ENCODE measurements around the gene CCDC87. TPM values are rescaled to one million over a fixed set of nuclear protein-coding genes. Genes with fewer than 3 reads are reported as not detected.

Gene CCDC87
- total and polyA plus RNA-seq, 2 experiments from 2014 or later, result 0.11 to 0.40 TPM

- no peak for TF ChIP-seq EZH2 (IDR thresholded peaks at IDR 0.05; ENCODE audit: insufficient read depth, poor library complexity, severe bottlenecking)
- no peak for TF ChIP-seq EZH2phosphoT487 (IDR thresholded peaks at IDR 0.05; ENCODE audit: insufficient read depth, low read depth)
- Histone ChIP-seq H3K4me3 (no peak overlapping the region), H3K9me3 (ENCODE audit: low read depth) (no peaks in the 10 kb centered on the region), H4K20me1 (ENCODE audit: insufficient read depth) (peaks cover 9% of the 10 kb centered on the region; the same call in 1 of the 2 replicates), H3F3A (ENCODE audit: insufficient read depth) (peaks cover 39% of the 10 kb centered on the region), H3K27ac (no peak overlapping the region), H3K4me2 (ENCODE audit: unreplicated experiment) (no peak overlapping the region), H3K9ac (no peak overlapping the region), H3K4me1 (ENCODE audit: insufficient read depth) (peaks cover 9% of the 10 kb centered on the region; the same call in 1 of the 2 replicates), H3K9me2 (ENCODE audit: insufficient read depth) (no peaks in the 10 kb centered on the region), H3K27me3 (replicated peaks; ENCODE audit: insufficient read depth) (no peaks in the 10 kb centered on the region), H3K79me2 (ENCODE audit: insufficient read depth) (peaks cover 100% of the 10 kb centered on the region), H3K36me3 (ENCODE audit: low read depth) (peaks cover 31% of the 10 kb centered on the region), H2AFZ (no peak overlapping the region)
- DNase-seq, result no peak
- in situ Hi-C loops (cut with MboI), result no loop called here
- 78 to 83% methylated on average over 2 of the region's 2 CpGs for WGBS, 2 experiments (ENCODE audit: low coverage in 1 of 2, low lambda C conversion rate in 2 of 2, missing lambda C conversion rate in 2 of 2)
These were observed 40.1 kb upstream of the CCDC87 start for GRCh38 chr11:66632952-66633351.

DNA sequence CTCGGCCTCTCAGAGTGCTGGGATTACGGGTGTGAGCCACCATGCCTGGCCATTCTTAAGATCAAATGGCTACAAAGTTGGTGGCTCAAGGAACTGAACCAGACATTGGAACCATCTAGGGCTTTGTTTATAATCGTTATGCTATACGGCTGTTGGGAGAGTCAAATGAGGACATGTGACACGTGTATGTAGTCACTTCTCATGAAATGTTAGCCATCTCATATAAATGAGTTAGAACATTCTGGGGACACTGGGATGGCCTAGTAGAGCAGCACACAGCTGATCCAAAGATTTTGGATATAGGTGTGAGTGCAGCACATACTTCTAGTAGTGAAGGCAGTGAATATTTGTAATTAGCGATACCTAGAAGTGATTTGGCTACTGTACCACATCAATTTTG is 39.0 kb upstream of the CCDC87 start:
- Histone ChIP-seq H3K27me3 (replicated peaks; ENCODE audit: insufficient read depth) (no peaks in the 10 kb centered on the region), H3K27ac (no peak overlapping the region), H3K4me3 (no peak overlapping the region), H2AFZ (no peak overlapping the region), H3K79me2 (ENCODE audit: insufficient read depth) (peaks cover 100% of the 10 kb centered on the region), H3K9me2 (ENCODE audit: insufficient read depth) (no peaks in the 10 kb centered on the region), H3K36me3 (ENCODE audit: low read depth) (peaks cover 41% of the 10 kb centered on the region), H3K4me2 (ENCODE audit: unreplicated experiment) (no peak overlapping the region), H3K9me3 (ENCODE audit: low read depth) (no peaks in the 10 kb centered on the region), H3K4me1 (ENCODE audit: insufficient read depth) (no peaks in the 10 kb centered on the region), H3F3A (ENCODE audit: insufficient read depth) (peaks cover 28% of the 10 kb centered on the region), H3K9ac (no peak overlapping the region), H4K20me1 (ENCODE audit: insufficient read depth) (peaks cover 17% of the 10 kb centered on the region)
- no peak for DNase-seq
- in situ Hi-C loops (cut with MboI), result no loop called here
- TF ChIP-seq EZH2 (IDR thresholded peaks at IDR 0.05; ENCODE audit: insufficient read depth, poor library complexity, severe bottlenecking) (no peak), EZH2phosphoT487 (IDR thresholded peaks at IDR 0.05; ENCODE audit: insufficient read depth, low read depth) (no peak)
- WGBS, 2 experiments (ENCODE audit: low coverage in 1 of 2, low lambda C conversion rate in 2 of 2, missing lambda C conversion rate in 2 of 2), result 84 to 89% methylated on average over 6 of the region's 6 CpGs

- no peak overlapping the region for H3K27ac ChIP-seq
These were observed 36.5 kb upstream of the CCDC87 start for GRCh38 chr11:66629356-66629755.

GRCh38 chr11:66628061-66628603 is 35.3 kb upstream of the CCDC87 start:
- peaks cover 30% of the 10 kb centered on the region for H4K20me1 ChIP-seq (ENCODE audit: insufficient read depth)
- WGBS, 2 experiments (ENCODE audit: low coverage in 1 of 2, low lambda C conversion rate in 2 of 2, missing lambda C conversion rate in 2 of 2), result 97 to 99% methylated on average over 7 of the region's 7 CpGs

More at GRCh38 chr11:66629356-66629755, 36.5 kb upstream of the CCDC87 start:
- Histone ChIP-seq H3K4me3 (no peak overlapping the region), H3K9me3 (ENCODE audit: low read depth) (no peaks in the 10 kb centered on the region), H3K4me1 (ENCODE audit: insufficient read depth) (no peaks in the 10 kb centered on the region), H2AFZ (no peak overlapping the region), H3K79me2 (ENCODE audit: insufficient read depth) (peaks cover 100% of the 10 kb centered on the region), H3K36me3 (ENCODE audit: low read depth) (peaks cover 58% of the 10 kb centered on the region), H3K9ac (no peak overlapping the region), H3K9me2 (ENCODE audit: insufficient read depth) (no peaks in the 10 kb centered on the region), H3K27me3 (replicated peaks; ENCODE audit: insufficient read depth) (no peaks in the 10 kb centered on the region), H4K20me1 (ENCODE audit: insufficient read depth) (peaks cover 19% of the 10 kb centered on the region), H3K4me2 (ENCODE audit: unreplicated experiment) (no peak overlapping the region), H3F3A (ENCODE audit: insufficient read depth) (peaks cover 8% of the 10 kb centered on the region; the same call in 1 of the 2 replicates)
- no peak for DNase-seq
- WGBS, 2 experiments (ENCODE audit: low coverage in 1 of 2, low lambda C conversion rate in 2 of 2, missing lambda C conversion rate in 2 of 2), result 97 to 100% methylated on average over 2 of the region's 2 CpGs
- TF ChIP-seq EZH2phosphoT487 (IDR thresholded peaks at IDR 0.05; ENCODE audit: insufficient read depth, low read depth) (no peak), EZH2 (IDR thresholded peaks at IDR 0.05; ENCODE audit: insufficient read depth, poor library complexity, severe bottlenecking) (no peak)
- in situ Hi-C loops (cut with MboI), result no loop called here

More at GRCh38 chr11:66628061-66628603, 35.3 kb upstream of the CCDC87 start:
- Histone ChIP-seq H3K36me3 (ENCODE audit: low read depth) (peaks cover 58% of the 10 kb centered on the region), H3K9me2 (ENCODE audit: insufficient read depth) (no peaks in the 10 kb centered on the region), H3K4me3 (no peak overlapping the region), H3K9me3 (ENCODE audit: low read depth) (no peaks in the 10 kb centered on the region), H3K4me2 (ENCODE audit: unreplicated experiment) (no peak overlapping the region), H3K9ac (no peak overlapping the region), H3K4me1 (ENCODE audit: insufficient read depth) (no peaks in the 10 kb centered on the region), H3K27ac (no peak overlapping the region), H2AFZ (no peak overlapping the region), H3K27me3 (replicated peaks; ENCODE audit: insufficient read depth) (no peaks in the 10 kb centered on the region), H3F3A (ENCODE audit: insufficient read depth) (peaks cover 5% of the 10 kb centered on the region; the same call in 1 of the 2 replicates), H3K79me2 (ENCODE audit: insufficient read depth) (peaks cover 100% of the 10 kb centered on the region)
- TF ChIP-seq EZH2phosphoT487 (IDR thresholded peaks at IDR 0.05; ENCODE audit: insufficient read depth, low read depth) (no peak), EZH2 (IDR thresholded peaks at IDR 0.05; ENCODE audit: insufficient read depth, poor library complexity, severe bottlenecking) (no peak)
- no peak for DNase-seq
- in situ Hi-C loops (cut with MboI), result no loop called here
